Colonic mucosa (tissue), 4 donors: Measurements from ENCODE around the gene TGFBR1. TPM values are rescaled to one million over a fixed set of nuclear protein-coding genes. Genes with fewer than 3 reads are reported as not detected.

ENCODE experiments used
- DNase-seq: peaks from one replicate; pipeline ENCODE4 v3.0.0-alpha.2; 2020
- H3K27ac ChIP-seq: fragments of 200-600 bp; one replicate; pipeline ENCODE4 v1.8.0; 2021
- H3K27me3 ChIP-seq: fragments of 200-600 bp; one replicate; pipeline ENCODE4 v1.8.0; 2021
- H3K36me3 ChIP-seq: fragments of 200-600 bp; one replicate; pipeline ENCODE4 v1.8.0; 2021
- H3K4me1 ChIP-seq: fragments of 200-600 bp; one replicate; pipeline ENCODE4 v1.8.0; 2021; ENCODE audit warnings: mild to moderate bottlenecking
- H3K4me3 ChIP-seq: fragments of 200-600 bp; one replicate; pipeline ENCODE4 v1.8.0; 2021
- H3K9ac ChIP-seq, 2 donors: one replicate each; pipeline ENCODE4 v1.7.0; 2013; ENCODE audit warnings: control low read depth in 2 of 2, low read depth in 2 of 2, low read length in 2 of 2
- H3K9me3 ChIP-seq: fragments of 200-600 bp; one replicate; pipeline ENCODE4 v1.8.0; 2021
- CTCF ChIP-seq: fragments of 200-600 bp; IDR thresholded peaks from one replicate; pipeline ENCODE4 v1.8.0; 2022; ENCODE audit warnings: antibody characterized with exemption, mild to moderate bottlenecking
- intact Hi-C: fragments of 100-400 bp; cut with DNase I; formaldehyde crosslinking; loops from one replicate; pipeline ENCODE4 v1.14.1; 2022
- total RNA-seq, 2 donors: library from RNA; stranded (reverse); fragmentation: NEBNext Ultra II Directional in 1 of 2; extraction: Animal tissue kit (Norgen Biotek cat#: 25700) in 1 of 2; gene quantifications; one replicate each; pipeline ENCODE4 v1.2.1, GENCODE V29; 2021
- donor health status: healthy.
- donor health status: DM: no; HTN: no; CAD: no.
- donor health status: DM: no; HTN: no; CAD: no.

Gene TGFBR1
- total RNA-seq, 2 donors from 2014 or later, result 19.0 to 48.7 TPM

DNA sequence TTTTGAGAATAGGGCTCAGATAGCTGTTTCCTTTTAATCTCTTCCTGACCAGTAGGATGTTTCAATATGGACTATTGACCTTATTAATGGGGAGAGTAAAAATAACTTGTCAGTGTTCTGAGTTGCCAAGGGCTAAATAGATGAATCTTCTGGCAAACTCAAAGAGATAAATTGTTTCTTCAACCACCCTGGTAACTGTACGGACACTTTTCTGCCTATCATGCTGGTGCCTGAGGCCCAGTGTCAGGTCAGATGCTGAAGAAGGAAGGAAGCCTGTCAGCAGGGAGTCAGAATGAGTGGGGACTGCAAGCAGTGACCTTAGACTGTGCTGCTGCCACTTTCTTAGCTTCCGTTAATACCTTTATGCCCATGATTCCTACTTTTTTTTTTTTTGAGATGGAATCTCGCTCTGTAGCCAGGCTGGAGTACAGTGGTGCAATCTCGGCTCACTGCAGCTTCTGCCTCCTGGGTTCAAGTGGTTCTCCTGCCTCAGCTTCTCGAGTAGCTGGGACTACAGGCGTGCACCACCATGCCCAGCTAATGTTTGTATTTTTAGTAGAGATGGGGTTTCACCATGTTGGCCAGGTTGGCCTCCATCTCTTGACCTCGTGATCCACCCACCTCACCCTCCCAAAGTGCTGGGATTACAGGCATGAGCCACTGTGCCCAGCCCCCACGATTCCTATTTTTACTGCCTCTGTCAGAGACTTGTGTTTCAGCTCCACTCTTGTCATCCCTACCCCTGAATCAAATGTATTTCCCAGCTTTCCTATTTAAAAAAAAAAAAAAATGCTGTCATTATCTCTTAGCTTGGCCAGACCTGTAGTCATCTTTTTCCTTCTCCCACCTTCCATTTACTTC lies 33.7 kb downstream of the TGFBR1 start:
- intact Hi-C loops, result no loop called here
- no peak for TF ChIP-seq CTCF
- no peaks in the 10 kb centered on the region for H3K4me1 ChIP-seq

DNA sequence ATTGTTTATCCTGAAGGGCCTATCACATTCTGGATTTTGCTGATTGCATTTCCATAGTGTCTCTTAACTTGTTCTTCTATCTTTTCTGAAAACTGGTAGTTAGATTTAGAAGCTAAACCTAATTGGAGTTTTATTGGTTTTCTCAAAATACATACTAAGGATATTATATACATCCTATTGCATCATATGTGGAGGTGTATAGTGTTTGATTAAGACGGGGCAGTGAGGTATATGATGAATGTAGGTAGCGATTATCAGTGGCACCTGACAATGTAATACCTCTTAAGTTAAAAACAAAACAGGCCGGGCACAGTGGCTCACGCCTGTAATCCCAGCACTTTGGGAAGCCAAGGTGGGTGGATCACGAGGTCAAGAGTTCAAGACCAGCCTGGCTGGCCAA lies 35.0 kb downstream of the TGFBR1 start:
- no peak for DNase-seq
- Histone ChIP-seq H3K9me3 (no peaks in the 10 kb centered on the region), H3K4me1 (no peaks in the 10 kb centered on the region), H3K9ac (no peak overlapping the region), H3K36me3 (peaks cover 2% of the 10 kb centered on the region), H3K4me3 (no peak overlapping the region), H3K27ac (no peak overlapping the region), H3K27me3 (no peaks in the 10 kb centered on the region)
- intact Hi-C loops, result loop anchor here (5.0 kb wide), 2 partner anchors 138 to 293 kb away; no protein-coding TSS in a partner anchor
- no peak for TF ChIP-seq CTCF

More for the DNA sequence above, 33.7 kb downstream of the TGFBR1 start:
- no peak for DNase-seq
- Histone ChIP-seq H3K4me3 (no peak overlapping the region), H3K27ac (no peak overlapping the region), H3K9me3 (no peaks in the 10 kb centered on the region), H3K36me3 (no peaks in the 10 kb centered on the region), H3K27me3 (no peaks in the 10 kb centered on the region), H3K9ac (no peak overlapping the region)

- peak; percentile 59 for TF ChIP-seq CTCF
- intact Hi-C loops, result loop anchor here (5.0 kb wide), 2 partner anchors 138 to 293 kb away; no protein-coding TSS in a partner anchor
Observed at GRCh38 chr9:99140685-99141314, 35.9 kb downstream of the TGFBR1 start.

GRCh38 chr9:99141849-99142248 lies 36.9 kb downstream of the TGFBR1 start:
- DNase-seq, result no peak
- intact Hi-C loops, result loop anchor here (5.0 kb wide), 2 partner anchors 140 to 295 kb away; no protein-coding TSS in a partner anchor

More at GRCh38 chr9:99140685-99141314, 35.9 kb downstream of the TGFBR1 start:
- Histone ChIP-seq H3K4me3 (no peak overlapping the region), H3K36me3 (peaks cover 5% of the 10 kb centered on the region), H3K9me3 (no peaks in the 10 kb centered on the region), H3K4me1 (no peaks in the 10 kb centered on the region), H3K27me3 (no peaks in the 10 kb centered on the region), H3K27ac (no peak overlapping the region), H3K9ac (no peak overlapping the region)
- DNase-seq, result peak; percentile 30

More at GRCh38 chr9:99141849-99142248, 36.9 kb downstream of the TGFBR1 start:
- no peaks in the 10 kb centered on the region for H3K9me3 ChIP-seq
- H3K27me3 ChIP-seq, result no peaks in the 10 kb centered on the region
- H3K36me3 ChIP-seq, result peaks cover 5% of the 10 kb centered on the region
- no peak for TF ChIP-seq CTCF
- H3K4me3 ChIP-seq, result no peak overlapping the region
- no peak overlapping the region for H3K9ac ChIP-seq
- no peaks in the 10 kb centered on the region for H3K4me1 ChIP-seq
- no peak overlapping the region for H3K27ac ChIP-seq
